Stimulated activated CD4-positive, alpha-beta T cell treated with anti-CD3 and anti-CD28 coated beads, Interleukin-15, amount 100 ng/mL, for 1 hour (primary cell): ENCODE results near the gene RFTN2.
"Not testable (repeated sequence)": the region's sequence is repeated elsewhere in the genome, so short reads cannot be mapped to it uniquely, and the experiment has no call there.

Experiments used
- DNase-seq, 2 donors: peaks; one replicate each; pipeline ENCODE4 v3.0.0-alpha.2; 2020; ENCODE audit warnings: low read depth in 1 of 2, low spot score in 1 of 2

The RFTN2 gene

DNA sequence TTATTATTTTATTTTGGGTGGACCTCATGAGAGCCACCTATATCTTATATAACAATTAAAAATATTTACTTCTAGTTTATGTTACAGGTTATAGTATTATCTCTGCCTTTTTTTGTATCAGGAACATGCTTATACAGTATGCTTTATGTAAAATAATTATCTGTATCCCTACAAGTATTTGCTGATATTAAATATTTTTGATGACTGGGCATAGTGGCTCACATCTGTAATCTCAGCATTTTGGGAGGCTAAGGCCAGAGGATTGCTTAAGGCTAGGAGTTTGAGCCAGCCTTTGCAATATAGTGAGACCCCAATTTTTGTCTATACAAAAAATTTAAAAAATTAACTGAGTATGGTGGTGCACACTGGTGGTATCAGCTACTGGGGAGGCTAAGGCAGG is 119.9 kb downstream of the RFTN2 start:
- no peak for DNase-seq

GRCh38 chr2:197551260-197551659 is 124.1 kb downstream of the RFTN2 start:
- not testable (repeated sequence) for DNase-seq

DNA sequence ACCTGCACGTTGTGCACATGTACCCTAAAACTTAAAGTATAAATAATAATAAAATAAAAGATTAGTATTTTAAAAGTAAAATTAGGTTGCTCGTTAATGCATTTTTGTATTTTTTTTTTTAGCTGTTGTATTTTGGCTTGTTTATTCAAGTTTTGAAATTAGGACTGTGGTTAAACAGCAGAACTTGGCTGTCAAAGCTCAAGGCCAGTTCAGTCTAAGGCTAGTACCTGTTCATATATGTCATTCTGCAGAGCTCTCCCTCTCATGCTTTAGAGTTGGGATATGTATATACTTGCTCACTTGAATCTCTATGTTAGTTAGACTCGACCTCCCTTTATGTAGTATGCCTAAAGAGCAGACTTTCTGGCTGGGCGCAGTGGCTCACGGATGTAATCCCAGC is 126.8 kb downstream of the RFTN2 start:
- DNase-seq = no peak

DNA sequence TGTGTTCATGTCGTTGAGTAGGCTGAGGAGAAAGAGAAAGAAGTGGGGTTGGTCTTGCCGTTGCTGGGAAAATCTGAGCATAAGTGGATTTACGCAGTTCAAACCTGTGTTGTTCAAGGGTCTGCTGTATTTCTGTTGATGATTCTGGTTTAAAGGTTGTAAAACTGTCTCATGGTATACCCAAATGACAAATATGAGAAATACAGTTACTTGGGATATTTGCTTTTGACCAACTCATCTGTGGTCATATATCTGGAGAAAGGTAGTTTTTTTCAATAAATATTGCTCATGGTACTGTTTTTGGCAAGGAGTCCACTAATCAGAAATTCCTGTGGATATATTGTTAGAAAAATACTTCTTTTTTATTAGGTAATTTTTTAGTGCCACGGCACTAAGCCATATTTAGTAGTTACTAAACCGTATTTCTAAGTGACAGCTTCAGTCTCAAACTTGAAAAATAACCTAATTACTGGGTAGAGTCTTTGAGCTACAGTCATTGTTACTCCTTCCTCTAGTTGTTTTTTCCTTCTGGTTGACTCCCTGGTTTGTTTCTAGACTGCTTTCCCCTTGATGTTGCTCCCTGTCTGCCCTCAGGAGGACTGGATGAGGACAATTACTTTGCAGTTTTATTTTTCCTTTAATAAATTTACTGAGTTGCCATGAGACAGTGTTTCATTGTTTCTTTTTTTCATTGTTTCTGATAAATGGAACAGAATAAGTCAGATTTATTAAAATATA is 128.1 kb downstream of the RFTN2 start:
- no peak for DNase-seq

GRCh38 chr2:197543206-197543605 is 132.2 kb downstream of the RFTN2 start:
- no peak for DNase-seq

DNA sequence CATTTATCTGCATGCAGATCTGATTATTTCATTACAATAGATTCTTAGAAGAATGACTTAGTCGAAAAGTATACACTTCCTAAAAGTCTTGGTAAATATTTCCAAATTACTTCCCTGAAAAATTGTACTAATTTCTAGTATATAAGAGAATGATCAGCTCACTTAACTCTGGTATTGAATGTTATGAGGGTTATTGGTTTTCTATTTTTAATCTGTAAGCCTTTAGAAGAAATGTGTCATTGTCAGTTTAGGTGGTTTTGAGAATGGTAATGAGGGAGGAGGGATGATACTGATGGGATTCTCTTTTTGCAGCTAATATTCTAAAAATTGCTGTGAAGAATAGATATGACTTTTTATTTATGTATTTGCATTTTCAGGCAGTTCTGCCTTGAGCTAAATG is 135.7 kb downstream of the RFTN2 start:
- DNase-seq = no peak

DNA sequence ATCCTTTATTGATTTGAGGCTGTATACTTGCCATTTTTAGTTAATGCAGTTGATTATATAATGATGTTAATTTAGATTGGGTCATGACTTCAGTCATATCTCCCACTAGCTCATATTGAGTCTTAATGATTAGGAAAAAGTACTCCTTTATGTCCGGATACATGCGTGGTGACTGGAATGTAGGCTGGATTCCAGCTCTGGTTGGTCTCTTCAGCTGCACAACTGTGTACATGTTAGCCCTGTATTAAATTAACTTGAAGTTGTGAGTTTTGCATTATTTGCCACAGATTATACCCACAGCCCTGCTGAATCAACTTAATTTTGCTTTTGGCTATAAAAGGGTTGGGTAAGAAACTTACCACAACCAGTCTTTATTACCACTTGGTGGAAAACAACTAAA is 137.0 kb downstream of the RFTN2 start:
- DNase-seq = no peak
